GM19240 (cell line): ENCODE results near the gene PKP2.

Source experiments
- DNase-seq: peaks from one replicate; pipeline ENCODE4 v3.0.0; 2011; ENCODE audit warnings: low spot score; ENCODE audit not compliant: insufficient read length

PKP2 gene

GRCh38 chr12:32896432-32897280, at the start of gene PKP2:
Gene PKP2, minus strand, starts transcription at chr12:32896777. Its CDS starts 46 bp downstream, at chr12:32896731.
- DNase-seq, result no peak

- no peak for DNase-seq
These were observed 47.6 kb upstream of the PKP2 start for GRCh38 chr12:32944195-32944594.

GRCh38 chr12:32939801-32940200, 43.2 kb upstream of the PKP2 start:
- DNase-seq, result no peak

- DNase-seq, result no peak
These were observed 30.4 kb upstream of the PKP2 start for GRCh38 chr12:32926963-32927362.

GRCh38 chr12:32926356-32926755, 29.8 kb upstream of the PKP2 start:
- no peak for DNase-seq

GRCh38 chr12:32922546-32923297, 26.1 kb upstream of the PKP2 start:
- no peak for DNase-seq

- no peak for DNase-seq
These were observed 24.8 kb upstream of the PKP2 start for GRCh38 chr12:32921397-32921796.

- DNase-seq, result no peak
These were observed 24.0 kb upstream of the PKP2 start for GRCh38 chr12:32920506-32921085.

- no peak for DNase-seq
These were observed 22.6 kb upstream of the PKP2 start for GRCh38 chr12:32918890-32919801.

GRCh38 chr12:32917094-32917611, 20.6 kb upstream of the PKP2 start:
- no peak for DNase-seq

- no peak for DNase-seq
These were observed 11.4 kb upstream of the PKP2 start for GRCh38 chr12:32907898-32908476.

GRCh38 chr12:32907166-32907565, 10.6 kb upstream of the PKP2 start:
- no peak for DNase-seq

GRCh38 chr12:32906399-32907165, 10.0 kb upstream of the PKP2 start:
- no peak for DNase-seq

- DNase-seq, result no peak
These were observed 7.2 kb upstream of the PKP2 start for GRCh38 chr12:32903763-32904162.

- no peak for DNase-seq
These were observed 6.7 kb upstream of the PKP2 start for GRCh38 chr12:32903318-32903717.

GRCh38 chr12:32902287-32902997, 5.9 kb upstream of the PKP2 start:
- no peak for DNase-seq

- no peak for DNase-seq
These were observed 5.0 kb upstream of the PKP2 start for GRCh38 chr12:32901553-32901952.

- no peak for DNase-seq
These were observed 1.4 kb upstream of the PKP2 start for GRCh38 chr12:32897687-32898573.
